Memory B cell (primary cell): ENCODE data around the gene CDK2.
A peak's percentile ranks its signal among the peaks of the same experiment; 100 is the strongest.

Source experiments
- ATAC-seq: fragments of 150-1000 bp; cut with Tn5 transposase; 2 replicates; pipeline ENCODE4 v1.10.0; 2021; ENCODE audit warnings: low read depth, mild to moderate bottlenecking, moderate library complexity
- DNase-seq, 2 donors: peaks; one replicate each; pipeline ENCODE4 v3.0.0; 2022; ENCODE audit warnings: low spot score in 2 of 2
- H3K27ac Mint-ChIP-seq: one replicate; pipeline ENCODE4 v1.8.0; 2022; ENCODE audit warnings: mild to moderate bottlenecking, moderate library complexity, mixed read lengths
- H3K27me3 Mint-ChIP-seq: one replicate; pipeline ENCODE4 v1.8.0; 2022; ENCODE audit warnings: mixed read lengths
- H3K36me3 Mint-ChIP-seq: one replicate; pipeline ENCODE4 v1.8.0; 2022; ENCODE audit warnings: mild to moderate bottlenecking, mixed read lengths
- H3K4me1 Mint-ChIP-seq: one replicate; pipeline ENCODE4 v1.8.0; 2022; ENCODE audit warnings: mixed read lengths
- H3K4me3 Mint-ChIP-seq: one replicate; pipeline ENCODE4 v1.8.0; 2022; ENCODE audit warnings: mild to moderate bottlenecking, moderate library complexity, mixed read lengths
- H3K9me3 Mint-ChIP-seq: one replicate; pipeline ENCODE4 v1.8.0; 2022; ENCODE audit warnings: mixed read lengths

CDK2 gene

DNA sequence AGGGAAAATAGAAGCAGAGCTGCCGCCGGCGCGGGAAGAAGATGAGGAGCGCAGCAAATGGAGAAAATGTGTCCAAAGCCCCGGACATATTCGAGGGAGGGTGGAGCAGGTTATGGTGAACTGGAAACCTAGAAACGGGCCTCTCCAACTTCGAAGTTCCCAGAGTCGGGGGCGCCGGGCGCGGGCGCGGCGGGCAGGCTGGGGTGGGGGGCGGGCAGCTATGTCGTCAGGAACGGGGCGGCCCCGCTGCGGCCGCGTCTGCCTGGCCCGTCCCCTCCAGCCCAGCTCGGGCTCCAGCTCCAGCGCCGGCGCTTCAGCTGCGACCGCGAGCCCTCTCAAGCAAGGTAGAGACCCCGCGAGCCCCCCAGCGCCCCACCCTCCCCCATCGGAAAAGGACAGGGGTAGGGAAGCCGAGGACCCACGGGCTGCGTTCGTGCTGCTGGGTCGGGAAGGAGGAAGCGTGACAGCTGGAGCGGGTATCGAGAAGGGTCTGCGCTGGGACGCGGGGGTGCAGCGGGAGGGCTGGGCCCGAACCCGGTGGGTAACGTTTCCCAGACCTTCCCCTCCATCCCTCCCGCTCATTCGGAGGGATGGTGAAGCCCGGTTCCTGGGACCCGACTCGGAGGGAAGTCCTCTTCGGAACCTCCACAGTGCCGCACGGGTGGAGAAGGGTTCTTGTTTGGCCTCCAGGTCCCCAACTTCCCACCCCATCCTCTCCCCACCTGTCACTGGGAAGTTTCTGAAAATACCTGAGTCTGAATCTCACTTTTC, 34.7 kb upstream of the CDK2 start:
- DNase-seq: peak in 1 of 2 donors; percentile 27
- H3K9me3 Mint-ChIP-seq: no peaks in the 10 kb centered on the region

DNA sequence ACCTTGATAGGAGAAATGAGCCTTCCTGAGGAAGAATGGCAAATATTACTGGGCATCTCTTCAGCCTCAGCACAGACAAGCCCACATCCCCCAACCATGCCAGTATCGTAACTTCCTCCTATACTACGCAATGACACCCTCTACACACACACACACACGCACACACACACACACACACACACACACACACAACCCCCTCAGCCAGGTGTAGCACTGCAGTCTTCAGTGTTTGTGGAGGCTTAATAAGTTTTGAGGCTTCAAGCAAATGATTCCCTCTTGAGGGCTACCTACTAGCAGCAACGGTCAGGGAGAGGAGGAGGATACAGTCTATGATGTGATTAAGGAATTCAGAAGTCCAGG, 34.1 kb upstream of the CDK2 start:
- ATAC-seq (peak; percentile 49), DNase-seq (peak; percentile 42 to 51)
- Mint-ChIP-seq H3K27ac (peak overlapping the region; percentile 95), H3K4me3 (peak overlapping the region; percentile 99), H3K36me3 (peaks cover 25% of the 10 kb centered on the region), H3K4me1 (peaks cover 47% of the 10 kb centered on the region), H3K9me3 (no peaks in the 10 kb centered on the region), H3K27me3 (no peaks in the 10 kb centered on the region)

More for the DNA sequence above, 34.7 kb upstream of the CDK2 start:
- ATAC-seq: peak; percentile 0
- Mint-ChIP-seq H3K36me3 (peaks cover 19% of the 10 kb centered on the region), H3K4me1 (peaks cover 47% of the 10 kb centered on the region), H3K4me3 (peak overlapping the region; percentile 99), H3K27me3 (no peaks in the 10 kb centered on the region), H3K27ac (peak overlapping the region; percentile 95)

DNA sequence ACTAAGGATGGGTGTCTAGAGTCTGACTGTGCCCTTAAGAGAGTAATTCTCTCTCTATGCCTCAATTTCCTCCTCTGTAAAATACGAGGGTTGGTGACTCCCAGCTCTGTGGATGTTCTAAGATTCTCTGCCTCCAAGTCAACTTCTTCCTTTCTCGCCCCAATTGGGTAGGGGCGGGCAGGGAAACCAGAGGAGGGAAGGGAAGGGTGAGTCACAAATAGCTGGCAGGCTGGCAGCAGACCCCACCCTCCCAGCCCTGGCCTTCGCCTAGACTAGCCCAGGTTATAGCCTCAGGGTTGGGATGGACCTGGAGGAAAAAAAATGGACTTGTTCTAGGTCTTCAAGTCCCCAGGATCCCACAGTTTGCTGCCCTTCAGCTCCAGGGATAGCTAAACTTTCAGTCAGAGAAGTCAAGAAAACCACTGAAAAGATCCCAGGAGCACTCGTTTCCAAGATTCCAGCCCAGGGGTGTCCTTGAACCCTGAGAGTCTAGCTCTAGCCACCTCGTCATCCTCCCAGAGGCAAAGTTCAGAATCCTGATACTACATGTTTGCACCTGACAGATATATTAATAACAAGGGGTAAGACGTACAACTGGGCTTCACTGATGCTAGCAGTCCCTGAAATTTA, 33.3 kb upstream of the CDK2 start:
- Mint-ChIP-seq H3K27me3 (no peaks in the 10 kb centered on the region), H3K4me1 (peaks cover 42% of the 10 kb centered on the region), H3K9me3 (no peaks in the 10 kb centered on the region), H3K27ac (peak overlapping the region; percentile 95), H3K36me3 (peaks cover 26% of the 10 kb centered on the region), H3K4me3 (peak overlapping the region; percentile 24)
- DNase-seq: no peak
- ATAC-seq: no peak

DNA sequence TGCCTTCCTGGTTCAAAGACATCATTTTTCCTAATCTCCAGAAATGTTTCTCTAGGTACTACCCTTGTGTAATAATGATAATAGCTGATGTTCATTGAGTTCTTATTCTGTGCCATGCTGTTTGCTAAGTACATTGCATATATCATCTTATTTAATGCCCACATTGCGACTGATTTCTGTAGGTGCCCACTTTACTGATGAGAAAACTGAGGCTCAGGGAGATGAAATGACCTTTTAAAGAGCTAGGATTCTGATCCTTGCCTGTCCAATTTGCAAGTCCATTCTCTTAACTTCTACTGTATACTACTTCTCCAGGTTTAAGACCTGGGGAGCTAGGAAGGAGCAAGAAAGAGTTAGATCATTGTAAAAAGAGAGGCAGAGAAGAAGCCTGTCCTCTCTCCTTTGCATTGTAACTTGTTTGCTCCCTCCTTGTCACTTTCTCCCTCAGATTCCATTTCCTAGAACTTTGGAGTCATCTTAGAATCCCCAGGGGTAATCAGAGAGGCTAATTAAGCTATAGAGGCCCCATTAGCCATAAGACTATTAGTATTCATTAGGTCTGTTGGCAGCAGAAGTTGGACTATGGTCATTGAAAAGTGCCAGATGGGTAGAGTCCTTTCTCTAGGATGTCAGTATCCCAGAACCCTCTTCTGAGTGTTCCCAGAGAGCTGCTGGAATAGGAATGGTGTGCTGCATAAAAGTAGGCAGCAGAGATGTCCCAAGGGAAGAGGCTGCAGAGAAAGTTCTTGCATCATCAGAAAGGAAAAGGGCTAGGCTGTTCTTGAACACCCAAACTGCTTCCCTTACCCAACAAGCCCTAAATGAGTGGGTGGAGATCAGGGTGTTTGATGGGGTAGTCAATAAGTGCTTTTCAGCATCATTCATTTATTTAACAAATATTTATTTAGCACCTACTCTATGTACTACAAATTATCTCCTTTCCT, 32.6 kb upstream of the CDK2 start:
- H3K27ac Mint-ChIP-seq: peak overlapping the region; percentile 80
- DNase-seq (no peak), ATAC-seq (no peak)
- peak overlapping the region; percentile 24 for H3K4me3 Mint-ChIP-seq
- no peaks in the 10 kb centered on the region for H3K27me3 Mint-ChIP-seq
- H3K4me1 Mint-ChIP-seq: peaks cover 44% of the 10 kb centered on the region
- H3K36me3 Mint-ChIP-seq: peaks cover 27% of the 10 kb centered on the region
- H3K9me3 Mint-ChIP-seq: no peaks in the 10 kb centered on the region

DNA sequence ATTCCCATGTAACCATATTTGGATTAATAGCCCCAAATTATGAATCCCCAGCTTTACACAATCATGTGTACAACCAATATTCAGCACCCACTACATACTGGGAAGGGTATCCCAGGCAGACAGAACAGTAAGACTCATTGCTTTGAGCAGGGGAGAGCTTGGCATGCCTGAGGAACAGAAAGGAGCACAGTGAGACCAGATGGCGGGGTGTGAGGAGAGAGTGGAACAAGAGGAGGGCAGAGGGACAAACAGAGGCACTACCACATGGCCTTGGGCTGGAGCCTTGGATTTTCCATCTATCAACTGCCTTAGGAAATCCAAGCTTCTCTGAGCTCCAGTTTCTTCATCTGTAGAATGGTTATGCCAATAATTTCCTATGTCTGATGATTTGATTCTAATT, 31.9 kb upstream of the CDK2 start:
- Mint-ChIP-seq H3K4me3 (no peak overlapping the region), H3K36me3 (peaks cover 27% of the 10 kb centered on the region), H3K27ac (peak overlapping the region; percentile 80), H3K4me1 (peaks cover 42% of the 10 kb centered on the region), H3K9me3 (no peaks in the 10 kb centered on the region), H3K27me3 (no peaks in the 10 kb centered on the region)
- no peak for DNase-seq
- ATAC-seq: no peak

DNA sequence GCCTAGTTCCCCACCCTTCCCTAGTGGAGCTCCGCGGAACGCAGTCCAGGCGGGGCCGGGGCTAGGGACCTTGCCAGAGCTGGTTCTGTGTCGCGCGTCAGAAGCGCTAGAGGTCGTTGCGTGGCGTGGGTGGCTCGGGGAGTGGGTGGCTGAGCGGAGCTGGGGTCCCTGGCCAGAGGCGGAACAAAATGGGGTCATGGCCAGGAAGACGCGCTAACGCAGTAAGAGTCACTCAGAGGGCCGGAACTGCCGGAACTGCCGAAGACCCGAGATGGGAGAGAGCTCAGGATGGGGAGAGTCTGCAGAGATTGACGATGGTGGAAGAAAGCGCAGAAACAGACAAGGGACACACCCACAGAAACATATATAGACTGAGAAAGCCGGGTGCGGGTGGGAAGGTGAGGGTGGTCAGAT, 30.9 kb upstream of the CDK2 start:
- no peak overlapping the region for H3K4me3 Mint-ChIP-seq
- no peaks in the 10 kb centered on the region for H3K9me3 Mint-ChIP-seq
- ATAC-seq (no peak), DNase-seq (no peak)
- peak overlapping the region; percentile 80 for H3K27ac Mint-ChIP-seq
- no peaks in the 10 kb centered on the region for H3K27me3 Mint-ChIP-seq
- H3K4me1 Mint-ChIP-seq: peaks cover 43% of the 10 kb centered on the region
- H3K36me3 Mint-ChIP-seq: peaks cover 33% of the 10 kb centered on the region

DNA sequence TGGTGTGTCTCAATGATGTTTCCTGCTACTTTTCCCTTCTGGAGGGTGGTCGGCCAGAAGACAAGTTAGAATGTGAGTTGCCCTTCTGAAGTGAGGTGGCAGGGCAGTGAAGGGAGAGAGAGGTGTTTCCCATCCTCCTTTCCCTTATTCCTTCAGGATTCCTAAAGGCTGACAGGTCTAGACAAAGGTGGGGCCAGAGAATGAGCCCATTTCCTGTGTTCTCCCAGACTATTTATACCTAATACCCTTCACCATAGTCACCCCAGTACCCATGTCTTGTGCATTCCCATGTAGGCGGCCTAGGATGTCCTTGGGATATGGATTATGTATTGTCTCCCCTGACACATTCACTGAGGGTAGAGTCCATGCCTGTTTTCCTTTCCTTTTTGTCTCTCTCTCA, 28.6 kb upstream of the CDK2 start:
- H3K36me3 Mint-ChIP-seq: peaks cover 36% of the 10 kb centered on the region
- H3K4me3 Mint-ChIP-seq: no peak overlapping the region
- H3K4me1 Mint-ChIP-seq: peaks cover 40% of the 10 kb centered on the region
- ATAC-seq (no peak), DNase-seq (no peak)
- H3K9me3 Mint-ChIP-seq: no peaks in the 10 kb centered on the region
- H3K27me3 Mint-ChIP-seq: no peaks in the 10 kb centered on the region
- H3K27ac Mint-ChIP-seq: peak overlapping the region; percentile 66

DNA sequence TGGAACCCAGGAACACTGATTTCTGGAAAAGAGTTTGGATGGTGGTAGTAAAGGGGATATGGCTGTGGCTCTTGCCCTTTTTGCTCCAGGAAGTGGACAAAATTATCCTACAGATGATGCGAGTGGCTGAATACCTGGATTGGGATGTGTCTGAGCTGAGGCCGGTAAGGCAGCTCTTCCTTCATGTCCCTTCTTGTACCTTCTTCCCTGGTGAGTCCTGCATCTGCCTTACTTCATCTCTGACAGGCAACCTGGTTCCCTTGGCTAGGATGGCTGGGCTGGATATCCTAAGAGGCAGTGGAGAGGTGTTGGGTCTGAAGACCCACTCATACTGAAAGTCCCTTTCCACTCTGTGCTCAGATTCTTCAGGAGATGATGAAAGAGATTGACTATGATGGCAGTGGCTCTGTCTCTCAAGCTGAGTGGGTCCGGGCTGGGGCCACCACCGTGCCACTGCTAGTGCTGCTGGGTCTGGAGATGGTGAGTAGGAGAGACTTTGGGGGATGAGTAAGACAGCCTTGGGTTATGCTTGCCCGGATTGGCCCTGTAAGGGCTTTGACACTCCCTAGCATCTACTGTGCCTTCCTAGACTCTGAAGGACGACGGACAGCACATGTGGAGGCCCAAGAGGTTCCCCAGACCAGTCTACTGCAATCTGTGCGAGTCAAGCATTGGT, 27.7 kb upstream of the CDK2 start:
- peaks cover 40% of the 10 kb centered on the region for H3K36me3 Mint-ChIP-seq
- DNase-seq: no peak
- no peaks in the 10 kb centered on the region for H3K9me3 Mint-ChIP-seq
- no peaks in the 10 kb centered on the region for H3K27me3 Mint-ChIP-seq
- H3K27ac Mint-ChIP-seq: peak overlapping the region; percentile 66
- H3K4me3 Mint-ChIP-seq: no peak overlapping the region
- peaks cover 34% of the 10 kb centered on the region for H3K4me1 Mint-ChIP-seq
- no peak for ATAC-seq

DNA sequence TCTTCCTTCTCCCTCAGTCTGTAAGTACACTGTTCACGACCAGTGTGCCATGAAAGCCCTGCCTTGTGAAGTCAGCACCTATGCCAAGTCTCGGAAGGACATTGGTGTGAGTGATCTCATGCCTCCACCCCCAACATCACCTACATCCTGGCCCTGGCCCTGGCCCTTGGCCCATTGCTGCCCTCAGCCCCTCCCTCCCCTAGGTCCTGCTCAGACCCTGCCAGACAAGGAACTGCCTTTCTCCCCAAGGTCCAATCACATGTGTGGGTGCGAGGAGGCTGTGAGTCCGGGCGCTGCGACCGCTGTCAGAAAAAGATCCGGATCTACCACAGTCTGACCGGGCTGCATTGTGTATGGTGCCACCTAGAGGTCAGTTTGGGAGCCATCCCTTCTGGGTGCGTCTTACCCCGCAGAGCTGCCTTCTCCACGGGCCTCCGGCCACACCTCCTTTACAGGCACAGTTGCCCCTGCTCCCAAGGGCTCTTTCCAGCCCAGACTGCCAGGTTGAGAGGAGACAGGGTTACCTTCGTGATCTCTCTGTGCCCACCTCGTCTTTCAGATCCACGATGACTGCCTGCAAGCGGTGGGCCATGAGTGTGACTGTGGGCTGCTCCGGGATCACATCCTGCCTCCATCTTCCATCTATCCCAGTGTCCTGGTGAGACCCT, 26.4 kb upstream of the CDK2 start:
- ATAC-seq (peak; percentile 100), DNase-seq (peak; percentile 81 to 85)
- Mint-ChIP-seq H3K4me3 (peak overlapping the region; percentile 8), H3K4me1 (peaks cover 27% of the 10 kb centered on the region), H3K27ac (peak overlapping the region; percentile 66), H3K36me3 (peaks cover 44% of the 10 kb centered on the region), H3K27me3 (no peaks in the 10 kb centered on the region), H3K9me3 (no peaks in the 10 kb centered on the region)

- H3K4me3 Mint-ChIP-seq: no peak overlapping the region
Observed at GRCh38 chr12:55942055-55942454, 24.6 kb upstream of the CDK2 start.

GRCh38 chr12:55942577-55943136, 24.0 kb upstream of the CDK2 start:
- peaks cover 37% of the 10 kb centered on the region for H3K36me3 Mint-ChIP-seq
- no peak overlapping the region for H3K4me3 Mint-ChIP-seq
- H3K9me3 Mint-ChIP-seq: no peaks in the 10 kb centered on the region
- H3K27ac Mint-ChIP-seq: peak overlapping the region; percentile 58
- H3K27me3 Mint-ChIP-seq: no peaks in the 10 kb centered on the region
- DNase-seq: no peak
- no peak for ATAC-seq
- peaks cover 20% of the 10 kb centered on the region for H3K4me1 Mint-ChIP-seq

More at GRCh38 chr12:55942055-55942454, 24.6 kb upstream of the CDK2 start:
- ATAC-seq (no peak), DNase-seq (no peak)
- no peaks in the 10 kb centered on the region for H3K9me3 Mint-ChIP-seq
- H3K27ac Mint-ChIP-seq: no peak overlapping the region
- peaks cover 38% of the 10 kb centered on the region for H3K36me3 Mint-ChIP-seq
- H3K27me3 Mint-ChIP-seq: no peaks in the 10 kb centered on the region
- H3K4me1 Mint-ChIP-seq: peaks cover 20% of the 10 kb centered on the region

DNA sequence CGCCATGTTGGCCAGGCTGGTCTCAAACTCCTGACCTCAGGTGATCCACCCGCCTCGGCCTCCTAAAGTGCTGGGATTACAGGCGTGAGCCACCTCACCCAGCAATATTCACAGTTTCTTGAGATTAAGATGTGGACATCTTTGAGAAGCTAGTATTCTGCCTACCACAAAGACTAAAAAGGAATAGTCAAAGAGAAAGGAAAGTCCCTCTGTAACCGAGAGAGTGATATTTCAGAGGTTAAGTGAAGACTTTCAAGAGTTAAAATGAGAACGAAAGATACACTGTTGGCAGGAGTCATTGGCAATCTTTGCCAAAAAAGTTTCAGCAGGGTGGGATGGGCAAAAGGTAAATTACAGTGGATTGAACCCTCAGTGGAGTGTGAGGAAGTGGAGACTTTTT, 20.1 kb upstream of the CDK2 start:
- ATAC-seq (no peak), DNase-seq (no peak)
- Mint-ChIP-seq H3K4me3 (no peak overlapping the region), H3K9me3 (no peaks in the 10 kb centered on the region), H3K27ac (no peak overlapping the region), H3K27me3 (no peaks in the 10 kb centered on the region), H3K36me3 (peaks cover 37% of the 10 kb centered on the region), H3K4me1 (peaks cover 5% of the 10 kb centered on the region)

GRCh38 chr12:55955344-55955743, 11.3 kb upstream of the CDK2 start:
- Mint-ChIP-seq H3K27me3 (no peaks in the 10 kb centered on the region), H3K4me3 (no peak overlapping the region), H3K27ac (peak overlapping the region; percentile 11), H3K4me1 (peaks cover 5% of the 10 kb centered on the region), H3K9me3 (no peaks in the 10 kb centered on the region), H3K36me3 (peaks cover 24% of the 10 kb centered on the region)
- DNase-seq (no peak), ATAC-seq (no peak)
